ENCODE measurements around the gene CHMP2B. TPM values are rescaled to one million over a fixed set of nuclear protein-coding genes. Genes with fewer than 3 reads are reported as not detected.

The CHMP2B gene, protein sequence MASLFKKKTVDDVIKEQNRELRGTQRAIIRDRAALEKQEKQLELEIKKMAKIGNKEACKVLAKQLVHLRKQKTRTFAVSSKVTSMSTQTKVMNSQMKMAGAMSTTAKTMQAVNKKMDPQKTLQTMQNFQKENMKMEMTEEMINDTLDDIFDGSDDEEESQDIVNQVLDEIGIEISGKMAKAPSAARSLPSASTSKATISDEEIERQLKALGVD
- polyA plus RNA-seq (2012; ENCODE audit: insufficient read depth, insufficient read length), result 18.3 TPM

GRCh38 chr3:87227104-87227834 is at the start of gene CHMP2B:
CHMP2B (plus strand) TSS chr3:87227309; CDS start chr3:87227523, 214 bp downstream.
- H3K4me3 ChIP-seq (ENCODE audit: low read length), result peak within 1 kb of the TSS; percentile 94
- peak; percentile 86 for DNase-seq (ENCODE audit: low read depth, low spot score)

DNA sequence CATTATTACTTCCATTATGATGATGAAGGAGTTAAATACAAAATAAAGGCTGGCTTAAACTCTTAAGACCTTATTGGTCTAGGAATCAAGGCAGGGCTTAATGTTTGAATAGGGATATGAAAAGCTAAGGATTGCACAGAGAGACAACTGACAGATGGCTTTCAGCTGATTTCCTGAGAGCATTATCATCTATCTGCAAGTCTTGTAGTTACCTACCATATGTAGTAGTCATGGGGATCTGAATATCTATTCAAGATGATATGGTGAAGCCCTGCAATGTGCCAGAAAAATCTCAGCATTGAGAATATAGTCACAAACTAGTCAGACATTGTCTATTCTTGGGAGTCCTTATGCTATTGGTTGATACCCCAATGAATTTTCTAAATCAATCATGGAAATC is 47.5 kb upstream of the CHMP2B start:
- H3K4me3 ChIP-seq (ENCODE audit: low read length), result no peak overlapping the region
- DNase-seq (ENCODE audit: low read depth, low spot score), result no peak

DNA sequence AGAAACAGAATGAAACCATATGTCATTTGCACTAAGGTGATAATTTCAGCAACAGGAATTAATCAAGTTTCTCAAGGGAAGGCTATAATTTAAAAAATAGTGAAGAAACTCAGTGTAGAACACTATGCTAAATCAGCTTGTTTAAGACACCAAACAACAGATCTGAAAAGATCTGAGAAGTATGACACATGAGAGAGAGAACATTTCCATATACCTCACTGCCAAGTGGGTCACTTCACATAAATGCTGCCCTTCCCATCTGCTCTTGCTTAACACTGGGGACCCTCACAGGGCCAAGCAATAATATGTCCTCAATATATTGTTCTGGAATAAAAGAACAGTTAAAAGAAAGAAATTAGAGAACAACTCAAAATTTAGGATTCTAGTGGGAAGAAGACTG is 45.6 kb upstream of the CHMP2B start:
- no peak overlapping the region for H3K4me3 ChIP-seq (ENCODE audit: low read length)
- DNase-seq (ENCODE audit: low read depth, low spot score), result no peak

DNA sequence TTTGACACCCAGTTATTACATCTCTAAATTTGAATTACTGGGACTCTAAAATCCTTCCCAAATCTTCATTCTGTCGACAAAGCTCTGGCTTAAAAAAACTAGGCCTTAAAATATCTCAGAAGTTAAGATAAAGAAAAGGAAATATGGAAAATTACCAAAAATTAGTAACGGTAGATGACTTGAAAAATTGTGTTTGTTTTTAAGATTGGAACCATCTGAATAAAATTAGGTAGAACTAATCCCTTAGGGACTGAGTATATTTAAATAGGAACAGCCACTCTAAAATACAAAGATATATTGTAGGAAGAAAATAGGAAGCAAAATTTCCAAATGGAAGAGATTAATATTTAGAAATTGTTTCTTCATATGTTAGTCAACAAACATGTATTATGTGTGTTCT is 45.1 kb upstream of the CHMP2B start:
- DNase-seq (ENCODE audit: low read depth, low spot score), result no peak

GRCh38 chr3:87186608-87187159 is 40.4 kb upstream of the CHMP2B start:
- no peak overlapping the region for H3K4me3 ChIP-seq (ENCODE audit: low read length)
- no peak for DNase-seq (ENCODE audit: low read depth, low spot score)

More for the DNA sequence above, 45.1 kb upstream of the CHMP2B start:
- H3K4me3 ChIP-seq (ENCODE audit: low read length), result no peak overlapping the region

GRCh38 chr3:87191175-87191574 is 35.9 kb upstream of the CHMP2B start:
- no peak overlapping the region for H3K4me3 ChIP-seq (ENCODE audit: low read length)
- no peak for DNase-seq (ENCODE audit: low read depth, low spot score)

GRCh38 chr3:87191641-87192040 is 35.5 kb upstream of the CHMP2B start:
- H3K4me3 ChIP-seq (ENCODE audit: low read length), result no peak overlapping the region

DNA sequence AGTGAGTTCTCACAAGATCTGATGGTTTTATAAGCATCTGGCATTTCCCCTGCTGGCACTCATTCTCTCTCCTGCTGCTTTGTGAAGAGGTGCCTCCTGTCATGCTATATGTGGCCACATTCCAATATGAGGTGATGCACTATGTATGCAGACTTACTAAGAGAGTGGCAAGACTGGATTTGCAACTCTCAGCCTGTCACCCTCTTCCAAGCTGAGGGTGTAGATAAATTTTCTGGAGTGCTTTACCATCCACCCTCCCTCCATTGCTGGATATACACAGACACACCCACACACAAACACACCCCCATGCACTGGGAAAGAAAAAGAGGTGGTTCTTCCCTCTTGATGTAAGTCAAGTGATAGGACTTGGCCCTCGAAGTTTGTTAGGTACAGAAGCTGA is 30.2 kb upstream of the CHMP2B start:
- DNase-seq (ENCODE audit: low read depth, low spot score), result no peak
- H3K4me3 ChIP-seq (ENCODE audit: low read length), result no peak overlapping the region

More at GRCh38 chr3:87191641-87192040, 35.5 kb upstream of the CHMP2B start:
- no peak for DNase-seq (ENCODE audit: low read depth, low spot score)

GRCh38 chr3:87197531-87197930 is 29.6 kb upstream of the CHMP2B start:
- no peak overlapping the region for H3K4me3 ChIP-seq (ENCODE audit: low read length)
- no peak for DNase-seq (ENCODE audit: low read depth, low spot score)

DNA sequence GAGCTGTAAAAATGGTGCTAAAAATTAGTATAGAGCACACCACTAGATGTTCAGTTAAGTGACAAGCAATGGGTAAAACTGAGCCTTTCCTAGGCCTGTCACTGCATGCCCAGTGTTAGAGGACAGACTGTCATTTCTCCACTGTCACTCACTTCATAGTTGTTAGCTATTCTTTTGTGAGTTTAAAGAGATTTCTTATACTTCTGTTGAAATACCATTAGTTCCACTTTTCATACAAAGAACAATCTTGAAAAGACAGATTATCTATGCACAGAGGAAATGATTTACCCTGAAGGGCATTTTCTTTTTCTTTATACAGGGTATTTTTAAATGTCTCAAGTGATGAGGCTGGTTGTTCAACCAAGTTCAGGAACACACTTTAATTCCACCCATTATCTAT is 28.3 kb upstream of the CHMP2B start:
- H3K4me3 ChIP-seq (ENCODE audit: low read length), result no peak overlapping the region
- DNase-seq (ENCODE audit: low read depth, low spot score), result no peak

DNA sequence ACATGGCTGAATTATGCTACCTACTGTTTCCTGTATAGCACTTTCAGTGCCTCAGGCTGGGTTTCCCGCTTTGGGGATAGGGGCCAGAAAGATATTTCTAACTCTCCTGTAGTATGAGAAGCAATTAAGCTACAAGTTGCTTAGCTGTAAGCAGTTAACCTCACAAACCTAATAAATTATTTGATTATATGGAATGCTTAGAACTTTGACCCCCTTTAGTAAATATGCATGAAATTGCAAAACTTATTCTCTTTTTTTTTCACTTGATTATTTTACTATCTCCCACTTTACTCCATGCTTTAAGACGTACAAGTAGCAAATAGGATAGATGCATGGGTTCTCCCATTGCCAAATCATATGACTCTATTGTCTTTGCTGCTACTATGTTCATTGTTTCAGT is 27.5 kb upstream of the CHMP2B start:
- DNase-seq (ENCODE audit: low read depth, low spot score), result no peak
- H3K4me3 ChIP-seq (ENCODE audit: low read length), result no peak overlapping the region

DNA sequence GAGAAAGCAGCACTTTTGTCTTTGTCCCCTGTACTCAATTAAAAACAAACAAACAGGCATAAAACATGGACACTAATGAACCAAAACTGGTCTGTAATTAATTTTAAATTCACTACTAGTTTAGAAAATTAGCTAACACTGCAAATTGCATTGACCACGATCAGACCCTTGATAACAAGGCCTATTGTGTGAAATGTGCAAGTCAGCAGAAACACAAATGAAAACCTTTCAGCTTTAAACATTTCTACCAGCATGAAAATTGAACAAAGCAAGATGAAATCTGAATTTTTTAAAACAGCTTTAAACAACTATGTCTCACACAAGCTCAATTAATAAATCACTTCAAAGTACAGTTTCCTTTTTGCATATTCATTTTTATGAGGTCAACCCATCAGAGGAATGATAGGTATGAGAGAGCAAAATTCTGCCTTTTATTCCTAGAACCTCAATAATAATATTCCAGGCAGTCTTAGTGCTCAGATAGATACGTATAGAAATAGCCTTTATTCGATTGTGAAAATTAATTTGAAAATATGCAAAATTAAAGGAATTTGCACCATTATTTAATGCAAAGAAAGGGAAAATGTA is 27.0 kb upstream of the CHMP2B start:
- no peak overlapping the region for H3K4me3 ChIP-seq (ENCODE audit: low read length)
- DNase-seq (ENCODE audit: low read depth, low spot score), result no peak

GRCh38 chr3:87201727-87202126 is 25.4 kb upstream of the CHMP2B start:
- DNase-seq (ENCODE audit: low read depth, low spot score), result no peak
- H3K4me3 ChIP-seq (ENCODE audit: low read length), result no peak overlapping the region

DNA sequence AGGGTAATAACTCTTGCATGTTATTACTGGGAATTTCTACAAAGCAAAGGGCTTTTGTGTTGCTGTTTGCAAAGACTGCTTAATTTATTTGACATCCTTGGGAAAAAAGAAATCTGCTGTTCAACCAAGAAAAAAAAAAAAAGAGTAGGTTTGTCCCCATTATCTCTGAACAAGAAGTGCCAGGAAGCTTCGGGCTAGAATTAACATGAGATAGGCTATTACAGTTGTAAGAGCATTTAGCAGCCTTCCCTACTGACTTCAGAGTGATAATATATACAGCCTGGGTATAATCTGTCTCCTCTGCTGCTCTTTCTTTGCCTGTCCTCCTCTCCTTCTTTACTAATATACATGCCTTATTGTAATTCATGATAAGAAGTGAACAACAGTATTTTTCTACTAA is 23.3 kb upstream of the CHMP2B start:
- H3K4me3 ChIP-seq (ENCODE audit: low read length), result no peak overlapping the region
- no peak for DNase-seq (ENCODE audit: low read depth, low spot score)

DNA sequence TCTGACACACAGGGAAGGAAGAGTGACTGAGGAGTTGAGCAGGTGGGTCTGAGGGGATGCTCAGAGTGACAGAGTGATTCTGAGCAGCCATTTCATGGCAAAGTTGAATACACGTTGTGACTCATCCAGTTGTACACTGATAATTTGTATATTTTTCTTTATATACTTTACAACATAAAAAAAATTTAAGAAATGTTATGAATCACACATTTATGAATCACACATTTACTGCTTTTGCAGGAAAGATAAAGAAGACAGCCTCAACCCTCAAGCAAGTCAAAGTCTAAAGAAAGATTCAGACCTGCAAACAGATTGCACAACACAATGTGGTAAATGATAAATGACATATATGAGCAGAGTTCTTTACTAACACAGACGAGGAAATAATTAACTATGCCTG is 21.0 kb upstream of the CHMP2B start:
- no peak overlapping the region for H3K4me3 ChIP-seq (ENCODE audit: low read length)
- no peak for DNase-seq (ENCODE audit: low read depth, low spot score)

GRCh38 chr3:87206635-87207034 is 20.5 kb upstream of the CHMP2B start:
- no peak for DNase-seq (ENCODE audit: low read depth, low spot score)
- H3K4me3 ChIP-seq (ENCODE audit: low read length), result no peak overlapping the region

- DNase-seq (ENCODE audit: low read depth, low spot score), result no peak
- H3K4me3 ChIP-seq (ENCODE audit: low read length), result no peak overlapping the region
These were observed 19.6 kb upstream of the CHMP2B start for GRCh38 chr3:87207460-87207859.

- no peak overlapping the region for H3K4me3 ChIP-seq (ENCODE audit: low read length)
- DNase-seq (ENCODE audit: low read depth, low spot score), result no peak
These were observed 18.0 kb upstream of the CHMP2B start for GRCh38 chr3:87209111-87209510.

- no peak for DNase-seq (ENCODE audit: low read depth, low spot score)
- H3K4me3 ChIP-seq (ENCODE audit: low read length), result no peak overlapping the region
These were observed 8.5 kb upstream of the CHMP2B start for GRCh38 chr3:87218560-87218959.

- no peak overlapping the region for H3K4me3 ChIP-seq (ENCODE audit: low read length)
- DNase-seq (ENCODE audit: low read depth, low spot score), result no peak
These were observed 7.5 kb upstream of the CHMP2B start for GRCh38 chr3:87219611-87220010.
